ENCODE results near the gene OR1K1.

GRCh38 chr9:122797316-122798063, 2.4 kb upstream of the OR1K1 start:
- TF ChIP-seq, protein P1, sequence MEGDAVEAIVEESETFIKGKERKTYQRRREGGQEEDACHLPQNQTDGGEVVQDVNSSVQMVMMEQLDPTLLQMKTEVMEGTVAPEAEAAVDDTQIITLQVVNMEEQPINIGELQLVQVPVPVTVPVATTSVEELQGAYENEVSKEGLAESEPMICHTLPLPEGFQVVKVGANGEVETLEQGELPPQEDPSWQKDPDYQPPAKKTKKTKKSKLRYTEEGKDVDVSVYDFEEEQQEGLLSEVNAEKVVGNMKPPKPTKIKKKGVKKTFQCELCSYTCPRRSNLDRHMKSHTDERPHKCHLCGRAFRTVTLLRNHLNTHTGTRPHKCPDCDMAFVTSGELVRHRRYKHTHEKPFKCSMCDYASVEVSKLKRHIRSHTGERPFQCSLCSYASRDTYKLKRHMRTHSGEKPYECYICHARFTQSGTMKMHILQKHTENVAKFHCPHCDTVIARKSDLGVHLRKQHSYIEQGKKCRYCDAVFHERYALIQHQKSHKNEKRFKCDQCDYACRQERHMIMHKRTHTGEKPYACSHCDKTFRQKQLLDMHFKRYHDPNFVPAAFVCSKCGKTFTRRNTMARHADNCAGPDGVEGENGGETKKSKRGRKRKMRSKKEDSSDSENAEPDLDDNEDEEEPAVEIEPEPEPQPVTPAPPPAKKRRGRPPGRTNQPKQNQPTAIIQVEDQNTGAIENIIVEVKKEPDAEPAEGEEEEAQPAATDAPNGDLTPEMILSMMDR (conservative IDR thresholded peaks at IDR 0.05), result no peak
- no peak for TF ChIP-seq EZH2 (IDR thresholded peaks at IDR 0.05; ENCODE audit: low read depth)

All from PC-9 (cell line).